ENCODE measurements around the gene CHMP1B.

CHMP1B gene

DNA sequence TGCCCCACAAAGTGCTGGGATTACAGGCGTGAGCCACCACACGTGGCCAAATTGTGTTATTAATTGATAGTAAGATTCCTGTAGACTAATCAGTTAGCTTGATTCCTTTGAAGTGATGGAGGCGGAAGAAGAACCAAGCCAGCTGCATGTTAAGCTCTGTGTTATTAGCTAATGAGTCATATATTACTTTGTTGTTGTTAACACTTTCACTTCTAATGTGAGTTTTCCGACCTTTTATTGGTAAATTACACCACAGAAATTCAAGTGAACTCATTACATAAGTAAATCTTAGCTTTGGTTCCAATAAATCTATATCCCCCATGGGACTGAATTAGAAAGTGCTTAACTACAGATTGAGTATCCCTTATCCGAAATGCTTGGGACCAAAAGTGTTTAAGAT, 20.3 kb downstream of the CHMP1B start:
- no peak for TF ChIP-seq GATA3 (IDR thresholded peaks at IDR 0.05; ENCODE audit: low read depth, low read length)
- no peak for TF ChIP-seq GATA2 (IDR thresholded peaks at IDR 0.05; ENCODE audit: low read depth, low read length)

DNA sequence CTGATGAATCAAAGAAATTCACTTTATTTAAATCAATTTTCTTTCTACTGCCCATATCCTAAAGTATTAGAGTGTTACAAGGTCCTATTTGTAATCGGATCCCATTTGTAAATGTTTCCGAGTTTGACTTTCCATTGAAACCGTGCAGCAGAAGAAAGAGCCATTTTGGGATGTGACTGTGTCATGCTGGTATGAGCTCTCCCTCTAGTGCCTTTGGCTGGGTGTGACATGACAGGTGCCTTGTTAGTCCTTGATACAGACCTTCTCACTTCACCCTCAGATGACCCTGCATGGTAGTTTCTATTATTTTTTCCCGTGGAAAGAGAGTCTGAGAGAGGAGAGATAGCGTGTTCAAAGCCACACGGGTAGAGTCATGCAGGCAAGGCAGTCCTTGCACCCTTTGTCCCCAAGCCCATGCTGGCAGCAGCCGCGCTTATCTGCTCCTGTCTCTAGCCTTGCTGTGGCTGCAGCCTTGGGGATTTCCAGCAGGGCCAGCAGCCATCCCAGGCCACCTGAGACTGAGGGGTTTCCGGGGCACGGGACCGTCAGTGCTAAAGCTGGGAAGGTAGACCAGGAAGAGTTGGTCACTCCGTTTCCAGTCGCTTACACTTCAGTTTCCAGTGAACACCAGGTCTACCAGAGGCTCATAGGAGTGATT, 21.4 kb downstream of the CHMP1B start:
- TF ChIP-seq GATA2 (IDR thresholded peaks at IDR 0.05; ENCODE audit: low read depth, low read length) (no peak), GATA3 (IDR thresholded peaks at IDR 0.05; ENCODE audit: low read depth, low read length) (no peak)

DNA sequence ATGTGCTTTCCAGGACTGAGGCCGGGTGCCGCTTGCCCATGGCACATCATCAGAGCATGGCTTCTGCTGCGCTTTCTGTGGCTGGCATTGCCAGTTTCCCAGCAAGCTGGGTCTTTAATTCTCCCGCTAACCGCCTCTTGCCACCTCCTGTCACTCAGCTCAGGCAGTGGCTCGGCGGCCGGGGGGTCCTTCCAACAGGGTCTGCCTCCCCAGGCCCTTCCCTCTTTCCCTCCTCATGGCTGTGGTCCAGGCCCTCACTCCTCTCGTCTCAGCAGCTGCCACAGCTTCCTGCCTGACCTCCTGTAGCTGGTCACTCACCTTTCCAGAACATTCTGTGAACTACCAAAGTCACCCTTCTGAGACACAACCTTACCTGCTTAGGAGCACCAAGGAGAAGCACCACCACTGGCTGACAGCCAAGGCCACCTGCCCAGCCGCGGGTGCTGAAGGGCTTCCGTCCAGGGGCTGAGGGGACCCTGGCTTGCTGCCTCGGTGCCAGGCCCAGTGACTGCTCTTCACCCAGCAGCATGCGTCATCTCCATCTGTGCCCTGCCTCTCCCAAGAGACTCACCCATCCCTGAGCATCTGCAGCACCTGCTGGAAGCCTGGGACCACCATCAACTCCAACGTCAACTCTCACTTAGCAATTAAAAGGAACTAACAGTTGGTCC, 22.6 kb downstream of the CHMP1B start:
- no peak for TF ChIP-seq GATA2 (IDR thresholded peaks at IDR 0.05; ENCODE audit: low read depth, low read length)
- no peak for TF ChIP-seq GATA3 (IDR thresholded peaks at IDR 0.05; ENCODE audit: low read depth, low read length)

DNA sequence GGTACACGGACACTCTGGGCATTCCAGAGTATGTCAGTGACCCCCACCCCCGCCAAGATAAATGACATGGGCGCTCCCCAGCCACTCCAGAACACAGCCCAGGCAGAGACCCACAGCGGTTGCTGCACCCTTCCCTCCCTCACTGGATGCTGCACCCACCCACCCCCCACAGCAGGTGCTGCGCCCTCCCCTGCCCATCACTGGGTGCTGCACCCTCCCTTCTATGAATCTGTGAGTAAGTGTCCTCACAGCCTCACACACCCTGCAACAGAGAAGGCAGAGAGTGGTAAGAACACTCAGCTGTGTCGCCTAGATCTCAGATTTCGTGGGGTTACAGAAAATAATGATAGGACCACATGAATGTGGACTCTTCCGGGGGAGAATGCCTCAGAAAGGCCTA, 23.5 kb downstream of the CHMP1B start:
- TF ChIP-seq GATA2 (IDR thresholded peaks at IDR 0.05; ENCODE audit: low read depth, low read length) (no peak), GATA3 (IDR thresholded peaks at IDR 0.05; ENCODE audit: low read depth, low read length) (no peak)

DNA sequence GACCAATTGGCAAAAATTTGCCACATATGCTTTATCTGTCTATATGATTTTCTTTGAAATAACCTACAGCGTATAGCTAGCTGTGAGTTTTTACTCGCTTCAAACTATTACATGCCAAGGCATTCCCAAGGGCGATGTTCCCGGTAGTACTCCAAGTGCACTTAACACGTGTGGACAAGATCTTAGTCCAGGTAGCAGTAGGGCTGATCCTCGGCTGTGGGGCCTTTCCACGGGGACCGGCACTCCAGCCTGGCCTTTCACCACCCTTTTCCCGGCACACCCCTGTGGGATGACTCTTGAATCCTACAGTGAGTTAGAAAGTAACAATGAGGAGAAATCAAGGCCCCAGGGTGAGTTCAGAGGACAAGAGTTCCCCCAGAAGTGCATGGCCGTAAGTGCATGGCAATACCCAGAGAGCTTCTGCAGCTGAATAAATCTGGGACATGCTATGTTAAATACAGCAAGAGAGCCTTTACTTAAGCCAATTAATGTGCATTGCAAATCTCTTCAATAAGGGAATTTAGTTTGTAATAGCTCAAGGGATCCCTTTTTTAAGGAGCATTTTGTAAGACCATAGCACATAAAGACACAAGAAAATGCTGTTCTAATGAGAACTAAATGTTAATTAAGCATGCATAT, 26.4 kb downstream of the CHMP1B start:
- no peak for TF ChIP-seq GATA3 (IDR thresholded peaks at IDR 0.05; ENCODE audit: low read depth, low read length)
- no peak for TF ChIP-seq GATA2 (IDR thresholded peaks at IDR 0.05; ENCODE audit: low read depth, low read length)

DNA sequence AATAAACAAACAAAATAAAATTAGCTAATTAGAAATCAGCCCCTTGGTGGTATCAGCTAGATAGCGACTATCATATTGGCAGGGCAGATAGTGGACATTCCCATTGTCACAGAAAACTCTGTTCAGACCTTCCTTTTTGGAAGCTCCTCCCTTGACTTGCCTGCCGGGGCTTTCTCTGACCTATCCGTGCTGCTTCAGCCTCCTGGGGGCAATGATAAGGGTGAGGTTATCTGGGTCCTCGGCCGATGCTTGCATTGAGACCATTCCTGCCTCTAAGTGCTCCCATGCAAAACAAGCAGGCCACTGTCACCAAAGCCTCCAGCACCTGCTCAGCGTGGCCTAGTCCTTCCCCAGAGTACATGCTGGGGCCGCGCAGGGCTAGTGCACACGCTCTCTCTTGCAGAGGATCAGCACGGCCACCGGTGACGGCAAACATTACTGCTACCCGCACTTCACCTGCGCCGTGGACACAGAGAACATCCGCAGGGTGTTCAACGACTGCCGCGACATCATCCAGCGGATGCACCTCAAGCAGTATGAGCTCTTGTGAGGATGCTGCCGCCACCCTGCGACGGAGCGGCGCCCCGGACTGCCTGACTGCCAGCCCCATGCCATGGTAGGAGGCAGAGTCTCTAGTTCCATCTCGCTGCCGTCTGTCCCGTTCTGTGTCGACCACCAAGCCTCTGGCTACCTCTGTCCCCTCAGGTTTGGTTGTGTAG, 29.5 kb downstream of the CHMP1B start:
- TF ChIP-seq GATA2 (IDR thresholded peaks at IDR 0.05; ENCODE audit: low read depth, low read length) (no peak), GATA3 (IDR thresholded peaks at IDR 0.05; ENCODE audit: low read depth, low read length) (no peak)

DNA sequence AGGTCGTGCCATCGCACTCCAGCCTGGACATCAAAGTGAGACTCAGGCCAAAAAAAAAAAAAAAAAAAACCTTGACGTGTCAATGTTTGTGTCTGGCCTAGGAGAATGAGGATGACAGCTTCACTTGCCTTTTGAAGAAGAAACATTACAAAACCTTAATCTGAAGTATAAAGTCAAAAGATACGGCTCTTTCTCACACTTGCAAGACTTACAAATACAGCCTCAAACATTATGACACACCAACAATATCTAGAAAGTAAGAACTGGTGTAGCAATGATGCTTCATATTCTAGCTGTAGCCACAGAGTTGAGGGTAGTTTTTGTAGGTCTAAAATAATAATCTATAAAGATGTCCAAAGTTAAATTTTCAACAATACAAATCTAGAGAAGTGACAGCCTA, 31.4 kb downstream of the CHMP1B start:
- TF ChIP-seq GATA2 (IDR thresholded peaks at IDR 0.05; ENCODE audit: low read depth, low read length) (no peak), GATA3 (IDR thresholded peaks at IDR 0.05; ENCODE audit: low read depth, low read length) (no peak)

DNA sequence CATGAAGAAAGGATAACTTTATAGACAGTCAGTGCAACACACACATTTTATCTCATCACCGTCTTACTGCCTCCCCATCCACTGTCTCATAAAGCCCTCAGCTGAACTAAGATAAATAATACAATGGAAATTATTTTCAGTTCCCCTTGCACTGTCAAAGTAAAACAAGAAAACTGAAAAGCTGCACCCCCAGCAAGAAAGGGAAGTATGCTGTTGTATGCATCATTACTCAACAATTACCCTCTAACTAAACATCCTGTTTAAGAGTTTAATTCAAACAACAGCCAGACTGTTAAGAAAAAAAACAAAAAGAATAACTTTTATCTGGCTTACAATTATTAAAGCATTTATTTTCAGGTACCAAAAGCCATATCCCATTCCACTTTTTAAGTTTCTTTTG, 31.9 kb downstream of the CHMP1B start:
- TF ChIP-seq GATA2 (IDR thresholded peaks at IDR 0.05; ENCODE audit: low read depth, low read length): no peak

DNA sequence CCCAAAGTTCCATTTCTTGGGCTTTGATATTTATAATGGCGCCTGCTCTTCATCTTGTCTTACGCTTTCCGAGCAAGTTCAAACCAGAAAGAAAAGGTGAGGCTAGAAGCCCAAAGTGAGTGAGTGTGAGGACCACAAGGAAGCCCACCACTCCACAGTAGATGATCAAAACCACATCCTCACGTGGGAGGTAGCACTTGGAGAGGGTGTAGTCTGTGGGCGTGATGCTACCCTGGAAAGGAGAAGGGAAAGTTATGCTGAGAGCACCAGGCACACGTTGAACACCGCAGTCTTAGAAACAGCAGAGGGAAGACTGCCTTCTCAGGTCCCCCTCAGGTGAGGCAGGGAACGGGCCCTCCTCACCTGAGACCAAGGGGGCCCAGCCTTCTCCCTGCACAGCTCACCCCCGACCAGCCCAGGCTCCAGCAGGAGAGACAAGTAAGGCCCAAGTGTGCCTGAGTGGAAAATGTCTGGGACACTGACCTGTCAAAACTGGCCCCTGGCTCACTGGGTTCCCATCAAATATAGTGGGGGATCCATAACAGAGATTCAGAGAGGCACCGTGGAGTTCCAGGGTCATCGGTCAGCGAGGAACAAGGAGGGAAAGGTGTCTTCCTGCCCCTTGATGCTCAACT, 33.3 kb downstream of the CHMP1B start:
- TF ChIP-seq GATA2 (IDR thresholded peaks at IDR 0.05; ENCODE audit: low read depth, low read length) (no peak), GATA3 (IDR thresholded peaks at IDR 0.05; ENCODE audit: low read depth, low read length) (no peak)

DNA sequence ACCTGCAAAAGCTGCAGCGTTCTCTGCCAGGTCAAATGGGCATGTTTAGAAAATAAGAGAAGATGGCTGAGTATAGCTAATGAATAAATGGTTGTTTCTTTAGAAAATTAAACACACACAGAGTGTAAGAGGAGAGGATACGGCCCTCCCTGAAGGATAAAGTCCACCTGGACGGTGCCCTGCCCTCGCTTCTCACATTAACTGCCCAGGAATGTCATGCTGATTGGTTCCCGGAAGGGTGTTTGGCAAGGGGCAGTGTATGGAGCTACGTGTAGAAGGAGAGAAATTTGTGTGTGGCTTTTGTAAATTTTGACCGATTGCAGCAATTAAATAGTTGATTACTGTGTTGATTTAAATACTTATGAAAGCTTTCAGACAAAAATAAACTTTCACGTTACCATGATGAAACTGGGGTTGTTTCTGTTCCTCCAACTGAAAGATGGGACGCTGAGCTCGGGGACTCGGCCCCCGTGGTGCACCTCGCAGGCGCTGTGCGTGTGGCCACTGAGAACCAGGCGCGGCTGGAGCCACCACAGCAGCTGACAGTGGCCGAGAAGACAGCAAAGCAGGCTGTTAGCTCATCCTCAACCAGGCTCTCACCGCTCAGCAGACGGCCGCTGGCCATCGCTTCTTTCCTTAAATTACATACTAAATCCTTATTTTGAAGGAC, 34.2 kb downstream of the CHMP1B start:
- TF ChIP-seq GATA2 (IDR thresholded peaks at IDR 0.05; ENCODE audit: low read depth, low read length) (no peak), GATA3 (IDR thresholded peaks at IDR 0.05; ENCODE audit: low read depth, low read length) (no peak)

DNA sequence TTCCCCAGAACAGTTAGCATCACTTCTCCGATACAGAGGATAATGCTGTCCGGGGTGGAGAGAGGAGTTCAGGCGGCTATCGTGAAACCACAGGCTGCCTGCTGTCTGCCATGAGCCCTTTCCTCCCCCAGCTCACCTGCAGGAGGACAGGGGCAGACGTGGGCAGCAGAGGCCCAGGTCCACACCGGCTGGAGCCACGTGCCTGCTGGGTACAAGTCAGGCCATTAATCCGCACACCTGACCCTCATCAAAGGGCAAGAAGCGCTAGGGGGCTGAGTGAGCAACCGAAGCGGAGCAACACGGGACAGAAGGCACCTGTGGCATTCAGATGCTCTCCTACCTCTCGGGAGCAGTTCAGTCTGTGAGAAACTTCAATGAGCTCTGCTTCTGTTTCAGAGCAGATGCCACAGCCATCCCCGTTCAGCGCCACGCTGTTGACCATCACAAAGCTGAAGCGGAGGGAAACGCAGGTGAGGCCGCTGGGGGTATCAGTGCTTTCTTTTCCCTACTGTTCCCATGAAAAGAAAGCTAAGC, 35.4 kb downstream of the CHMP1B start:
- TF ChIP-seq GATA2 (IDR thresholded peaks at IDR 0.05; ENCODE audit: low read depth, low read length): no peak

DNA sequence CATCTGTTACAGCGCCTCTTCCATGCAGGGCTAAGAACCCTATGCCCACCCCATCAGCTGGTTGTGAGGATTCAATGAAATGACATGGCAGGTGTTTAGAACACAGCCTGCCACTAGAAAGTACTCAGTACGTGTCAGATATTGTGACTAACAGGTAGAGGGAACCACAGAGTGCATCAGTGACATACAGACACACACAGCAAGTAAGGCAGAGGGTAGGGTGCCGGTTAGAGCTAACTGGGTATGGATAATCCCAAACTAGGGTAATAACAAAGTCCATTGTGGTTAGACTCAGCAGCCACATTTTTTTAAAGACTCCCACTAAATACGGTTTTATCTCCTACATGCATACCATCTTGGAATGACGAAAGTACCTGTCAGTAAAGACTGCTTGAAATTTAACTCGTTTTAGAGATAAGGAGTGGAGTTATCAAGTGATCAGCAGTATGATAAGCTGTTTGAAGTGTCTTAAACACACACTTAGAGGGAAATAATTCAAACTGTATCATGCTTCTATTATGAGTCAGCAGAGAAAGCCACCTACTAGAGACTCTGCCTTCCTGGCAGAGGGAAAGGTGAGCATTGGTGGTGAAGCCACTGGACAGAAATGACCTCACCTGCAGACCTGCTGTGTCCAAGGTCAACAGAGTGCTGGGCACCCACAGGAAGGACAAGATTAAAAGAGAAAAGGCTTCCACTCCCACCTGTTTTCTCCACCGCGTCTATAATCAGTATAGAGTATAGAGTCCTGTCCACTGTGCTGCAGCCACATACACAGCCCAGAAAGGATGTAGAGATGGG, 36.3 kb downstream of the CHMP1B start:
- TF ChIP-seq GATA2 (IDR thresholded peaks at IDR 0.05; ENCODE audit: low read depth, low read length) (no peak), GATA3 (IDR thresholded peaks at IDR 0.05; ENCODE audit: low read depth, low read length) (no peak)

DNA sequence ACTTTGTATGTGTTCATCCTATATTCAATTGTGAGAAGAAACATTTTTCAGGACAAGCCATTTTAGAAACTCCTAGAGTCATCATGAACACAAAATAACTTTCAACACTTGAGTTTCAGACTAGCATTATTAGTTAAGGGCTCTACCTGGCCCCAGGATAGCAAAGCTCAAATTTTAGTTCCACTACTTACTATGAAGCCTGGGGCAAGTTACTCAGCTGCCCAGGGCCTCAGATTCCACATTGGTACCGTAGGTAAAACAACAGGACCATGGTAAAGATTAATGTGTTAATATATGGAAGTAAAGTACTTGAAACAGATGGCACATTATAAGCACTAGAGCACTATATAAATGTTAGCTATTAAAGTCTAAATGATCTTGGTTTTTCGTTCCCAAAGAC, 37.5 kb downstream of the CHMP1B start:
- no peak for TF ChIP-seq GATA2 (IDR thresholded peaks at IDR 0.05; ENCODE audit: low read depth, low read length)
- no peak for TF ChIP-seq GATA3 (IDR thresholded peaks at IDR 0.05; ENCODE audit: low read depth, low read length)
